Gastroesophageal sphincter (tissue), 4 donors: ENCODE measurements around the gene CPHXL. TPM values are rescaled to one million over a fixed set of nuclear protein-coding genes. Genes with fewer than 3 reads are reported as not detected.

Experiments
- ATAC-seq: fragments of 150-250 bp; one replicate; pipeline ENCODE4 v1.9.1; 2016; ENCODE audit warnings: mild to moderate bottlenecking, moderate library complexity
- H3K27ac ChIP-seq, 4 donors: fragments of 200-600 bp; sonication (generic) in 3 of 4; 1 replicate in 3 of 4; 2 replicates in 1 of 4; pipeline ENCODE4 v1.5.1; 2016 to 2019
- H3K27me3 ChIP-seq: fragments of 200-600 bp; sonication (generic); one replicate; pipeline ENCODE4 v1.5.1; 2019
- H3K36me3 ChIP-seq, 2 donors: fragments of 200-600 bp; sonication (generic); one replicate each; pipeline ENCODE4 v1.5.1; 2019; ENCODE audit warnings: control low read depth in 1 of 2
- H3K4me1 ChIP-seq, 3 donors: fragments of 200-600 bp; sonication (generic); 1 replicate in 2 of 3; 2 replicates in 1 of 3; pipeline ENCODE4 v1.5.1; 2016 to 2019; ENCODE audit warnings: control low read depth in 2 of 3
- H3K4me3 ChIP-seq, 2 donors: fragments of 200-600 bp; sonication (generic); one replicate each; pipeline ENCODE4 v1.5.1; 2019; ENCODE audit warnings: mild to moderate bottlenecking in 1 of 2, moderate library complexity in 1 of 2
- H3K9me3 ChIP-seq, 3 donors: fragments of 200-600 bp; sonication (generic); one replicate each; pipeline ENCODE4 v1.5.1; 2017 to 2019; ENCODE audit warnings: control low read depth in 2 of 3
- CTCF ChIP-seq, 4 experiments: fragments of 200-600 bp in 2 of 4; fragments of 450-650 bp in 2 of 4; sonication (generic) in 1 of 4; IDR thresholded peaks; one replicate each; pipeline ENCODE4 v1.5.1; 2017 to 2019; ENCODE audit warnings: antibody characterized with exemption in 4 of 4, mild to moderate bottlenecking in 2 of 4, moderate library complexity in 2 of 4
- EP300 ChIP-seq: sonication (generic); formaldehyde crosslinking; IDR thresholded peaks from one replicate; pipeline ENCODE4 v1.6.1; 2017; ENCODE audit warnings: antibody characterized with exemption, mild to moderate bottlenecking
- POLR2A ChIP-seq, 2 donors: fragments of 450-650 bp; IDR thresholded peaks; one replicate each; pipeline ENCODE4 v1.6.1; 2017; ENCODE audit warnings: antibody characterized with exemption in 2 of 2, mild to moderate bottlenecking in 2 of 2, moderate library complexity in 1 of 2
- POLR2AphosphoS5 ChIP-seq: sonication (generic); formaldehyde crosslinking; IDR thresholded peaks from one replicate; pipeline ENCODE4 v1.6.1; 2017; ENCODE audit warnings: antibody characterized with exemption
- WGBS, 2 donors: methylation state at CpG; one replicate each; pipeline ENCODE4 v1.1.5; 2018; ENCODE audit warnings: low coverage in 1 of 2; 5-methylcytosine and 5-hydroxymethylcytosine counted together
- total RNA-seq, 4 donors: library from RNA; depleted of rRNA; stranded (reverse); fragments of >200 nt; gene quantifications; one replicate each; pipeline ENCODE4 v1.1.0, GENCODE V29; 2016

The CPHXL gene
- total RNA-seq, 4 donors from 2014 or later, result not detected

GRCh38 chr16:75746359-75746758, 20.1 kb upstream of the CPHXL start:
- no peaks in the 10 kb centered on the region for H3K4me1 ChIP-seq
- no peaks in the 10 kb centered on the region for H3K27me3 ChIP-seq
- no peak overlapping the region for H3K27ac ChIP-seq
- no peak overlapping the region for H3K4me3 ChIP-seq
- 78 to 97% methylated on average over 3 of the region's 3 CpGs for WGBS, 2 donors
- H3K9me3 ChIP-seq, result no peaks in the 10 kb centered on the region
- H3K36me3 ChIP-seq, result no peaks in the 10 kb centered on the region
- TF ChIP-seq POLR2A (IDR thresholded peaks at IDR 0.05) (no peak), EP300 (no peak), CTCF (IDR thresholded peaks at IDR 0.05) (no peak), POLR2AphosphoS5 (no peak)
- no peak for ATAC-seq

GRCh38 chr16:75745823-75746222, 19.5 kb upstream of the CPHXL start:
- no peaks in the 10 kb centered on the region for H3K36me3 ChIP-seq
- no peak for ATAC-seq
- H3K4me3 ChIP-seq, result no peak overlapping the region
- WGBS, 2 donors, result 58 to 91% methylated on average over 1 of the region's 1 CpG
- H3K27me3 ChIP-seq, result no peaks in the 10 kb centered on the region
- H3K9me3 ChIP-seq, result no peaks in the 10 kb centered on the region
- no peak overlapping the region for H3K27ac ChIP-seq
- TF ChIP-seq POLR2A (IDR thresholded peaks at IDR 0.05) (no peak), POLR2AphosphoS5 (no peak), EP300 (no peak), CTCF (IDR thresholded peaks at IDR 0.05) (no peak)
- H3K4me1 ChIP-seq, result no peaks in the 10 kb centered on the region

DNA sequence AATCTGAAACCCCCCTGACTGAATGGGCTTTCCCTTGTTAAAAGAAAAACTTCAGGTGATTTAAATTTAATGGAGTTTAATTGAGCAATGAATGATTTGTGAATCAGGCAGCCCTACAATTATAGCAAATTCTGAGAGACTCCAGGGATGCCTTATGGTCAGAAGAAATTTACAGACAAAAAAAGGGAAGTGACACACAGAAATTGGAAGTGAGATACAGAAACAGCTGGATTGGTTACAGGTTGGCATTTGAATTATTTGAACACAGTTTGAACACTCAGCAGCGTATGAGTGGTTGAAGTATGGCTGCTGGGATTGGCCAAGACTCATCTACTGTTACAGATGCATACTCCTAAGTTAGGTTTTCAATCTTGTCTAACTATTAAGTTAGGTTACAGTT, 19.0 kb upstream of the CPHXL start:
- TF ChIP-seq EP300 (no peak), CTCF (IDR thresholded peaks at IDR 0.05) (no peak), POLR2AphosphoS5 (no peak), POLR2A (IDR thresholded peaks at IDR 0.05) (no peak)
- Histone ChIP-seq H3K27ac (no peak overlapping the region), H3K36me3 (no peaks in the 10 kb centered on the region), H3K4me3 (no peak overlapping the region), H3K9me3 (no peaks in the 10 kb centered on the region), H3K27me3 (no peaks in the 10 kb centered on the region), H3K4me1 (no peaks in the 10 kb centered on the region)
- 69 to 83% methylated on average over 1 of the region's 1 CpG for WGBS, 2 donors
- ATAC-seq, result no peak

DNA sequence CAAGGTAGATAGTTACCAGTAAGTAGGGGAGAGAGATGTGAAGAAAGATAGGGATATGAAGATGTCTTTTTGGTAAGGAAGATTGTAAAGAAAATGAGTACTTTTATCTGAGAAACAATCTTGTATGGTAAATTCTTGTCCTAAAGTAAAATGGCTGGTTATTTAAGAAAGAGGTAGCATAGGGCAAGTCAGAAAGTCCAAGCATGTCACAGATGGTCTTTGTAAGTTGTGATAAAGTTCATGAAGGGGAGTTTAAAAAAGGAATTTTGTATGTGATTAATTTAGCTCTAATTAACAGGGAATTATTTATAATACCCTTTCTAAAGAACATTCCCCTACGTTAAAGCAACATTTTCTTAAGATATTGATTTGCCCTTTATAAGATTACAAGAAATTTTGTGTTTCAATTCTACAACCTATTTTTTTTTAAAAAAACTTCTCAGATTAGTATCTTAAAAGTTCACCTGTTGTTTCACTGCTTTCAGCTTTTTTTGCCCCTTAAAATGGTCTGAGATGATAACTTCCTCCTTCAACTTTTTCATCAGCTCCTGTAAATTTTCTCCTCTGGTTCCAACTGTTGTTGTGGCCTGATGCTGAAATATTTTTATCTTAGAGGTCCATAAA, 16.2 kb upstream of the CPHXL start:
- Histone ChIP-seq H3K4me1 (no peaks in the 10 kb centered on the region), H3K36me3 (no peaks in the 10 kb centered on the region), H3K9me3 (no peaks in the 10 kb centered on the region), H3K27ac (no peak overlapping the region), H3K4me3 (no peak overlapping the region), H3K27me3 (no peaks in the 10 kb centered on the region)
- no peak for TF ChIP-seq POLR2A (IDR thresholded peaks at IDR 0.05)
- TF ChIP-seq EP300, result no peak
- TF ChIP-seq POLR2AphosphoS5, result no peak
- no peak for TF ChIP-seq CTCF (IDR thresholded peaks at IDR 0.05)
- 26 to 47% methylated on average over 1 of the region's 1 CpG for WGBS, 2 donors
- no peak for ATAC-seq
